ENCODE data around the gene OR5T2. TPM values are rescaled to one million over a fixed set of nuclear protein-coding genes. Genes with fewer than 3 reads are reported as not detected.

OR5T2 gene
- total RNA-seq, 1 experiment from 2014 or later, result not detected

GRCh38 chr11:56188602-56189001, 45.5 kb downstream of the OR5T2 start:
- no peak for DNase-seq (ENCODE audit: unreplicated experiment)
- H3K4me1 Mint-ChIP-seq (ENCODE audit: insufficient read depth, unreplicated experiment), result no peaks in the 10 kb centered on the region
- no peak for TF ChIP-seq CTCF (IDR thresholded peaks at IDR 0.05; ENCODE audit: unreplicated experiment)
- peaks cover 30% of the 10 kb centered on the region for H3K9me3 Mint-ChIP-seq (ENCODE audit: unreplicated experiment)
- H3K4me3 Mint-ChIP-seq (ENCODE audit: unreplicated experiment), result no peak overlapping the region
- H3K36me3 Mint-ChIP-seq (ENCODE audit: insufficient read depth, unreplicated experiment), result no peaks in the 10 kb centered on the region
- H3K27ac Mint-ChIP-seq (ENCODE audit: low read depth, unreplicated experiment), result no peak overlapping the region
- intact Hi-C loops (cut with micrococcal nuclease), result no loop called here
- no TSS peak for BruUV-seq (replicated peaks)
- POLR2A ChIA-PET, result no interaction called here
- CTCF ChIA-PET, result no interaction called here
- H3K27me3 Mint-ChIP-seq (ENCODE audit: insufficient read depth, unreplicated experiment), result no peaks in the 10 kb centered on the region

- POLR2A ChIA-PET, result no interaction called here
- Mint-ChIP-seq H3K36me3 (ENCODE audit: insufficient read depth, unreplicated experiment) (no peaks in the 10 kb centered on the region), H3K27me3 (ENCODE audit: insufficient read depth, unreplicated experiment) (no peaks in the 10 kb centered on the region), H3K4me3 (ENCODE audit: unreplicated experiment) (no peak overlapping the region), H3K27ac (ENCODE audit: low read depth, unreplicated experiment) (no peak overlapping the region), H3K9me3 (ENCODE audit: unreplicated experiment) (peaks cover 30% of the 10 kb centered on the region), H3K4me1 (ENCODE audit: insufficient read depth, unreplicated experiment) (no peaks in the 10 kb centered on the region)
- intact Hi-C loops (cut with micrococcal nuclease), result no loop called here
- CTCF ChIA-PET, result no interaction called here
- no peak for TF ChIP-seq CTCF (IDR thresholded peaks at IDR 0.05; ENCODE audit: unreplicated experiment)
- no TSS peak for BruUV-seq (replicated peaks)
- DNase-seq (ENCODE audit: unreplicated experiment), result no peak
Measured at GRCh38 chr11:56183459-56183858, 50.6 kb downstream of the OR5T2 start.

Other genes with a start within 250 kb of the OR5T2 start
- gene OR5F1, start 239.6 kb downstream of the OR5T2 start, total RNA-seq (2022), result not detected in 2 replicates
- gene OR5AS1, start 206.6 kb downstream of the OR5T2 start, total RNA-seq (2022), result not detected in 2 replicates
- not detected in 2 replicates for gene OR8I2, start 140.9 kb downstream of the OR5T2 start, total RNA-seq (2022)
- gene OR8H2, start 130.6 kb downstream of the OR5T2 start, total RNA-seq (2022), result not detected in 2 replicates
- gene OR8H3, start 111.9 kb downstream of the OR5T2 start, total RNA-seq (2022), result not detected in 2 replicates
- gene OR8J3, start 94.1 kb downstream of the OR5T2 start, total RNA-seq (2022), result not detected in 2 replicates
- gene OR8K5, start 73.9 kb downstream of the OR5T2 start, total RNA-seq (2022), result not detected in 2 replicates
- gene OR5J2, start 57.6 kb downstream of the OR5T2 start, total RNA-seq (2022), result not detected in 2 replicates
- gene OR5T3, start 18.0 kb upstream of the OR5T2 start, total RNA-seq (2022), result not detected in 2 replicates
- not detected in 2 replicates for gene OR5T1, start 39.9 kb upstream of the OR5T2 start, total RNA-seq (2022)
- gene OR8H1, start 58.0 kb upstream of the OR5T2 start, total RNA-seq (2022), result not detected in 2 replicates
- not detected in 2 replicates for gene OR8K3, start 80.9 kb upstream of the OR5T2 start, total RNA-seq (2022)
- gene OR8K1, start 111.8 kb upstream of the OR5T2 start, total RNA-seq (2022), result not detected in 2 replicates
- gene OR8J1, start 120.0 kb upstream of the OR5T2 start, total RNA-seq (2022), result not detected in 2 replicates
- gene OR8U1, start 141.4 kb upstream of the OR5T2 start, total RNA-seq (2022), result not detected in 2 replicates
- not detected in 2 replicates for gene OR5AL1, start 178.4 kb upstream of the OR5T2 start, total RNA-seq (2022)
- not detected in 2 replicates for gene OR5M3, start 239.1 kb upstream of the OR5T2 start, total RNA-seq (2022)

Measured in MCF 10A (cell line).